NCI-H1930 (cell line): ENCODE measurements around the gene HCN2.

Experiments used
- DNase-seq, 2 experiments: peaks; one replicate each; lab custom pipeline; 2025; lab: John Stamatoyannopoulos, UW

Gene HCN2

GRCh38 chr19:604355-604754 lies 14.7 kb downstream of the HCN2 start:
- no peak for DNase-seq

DNA sequence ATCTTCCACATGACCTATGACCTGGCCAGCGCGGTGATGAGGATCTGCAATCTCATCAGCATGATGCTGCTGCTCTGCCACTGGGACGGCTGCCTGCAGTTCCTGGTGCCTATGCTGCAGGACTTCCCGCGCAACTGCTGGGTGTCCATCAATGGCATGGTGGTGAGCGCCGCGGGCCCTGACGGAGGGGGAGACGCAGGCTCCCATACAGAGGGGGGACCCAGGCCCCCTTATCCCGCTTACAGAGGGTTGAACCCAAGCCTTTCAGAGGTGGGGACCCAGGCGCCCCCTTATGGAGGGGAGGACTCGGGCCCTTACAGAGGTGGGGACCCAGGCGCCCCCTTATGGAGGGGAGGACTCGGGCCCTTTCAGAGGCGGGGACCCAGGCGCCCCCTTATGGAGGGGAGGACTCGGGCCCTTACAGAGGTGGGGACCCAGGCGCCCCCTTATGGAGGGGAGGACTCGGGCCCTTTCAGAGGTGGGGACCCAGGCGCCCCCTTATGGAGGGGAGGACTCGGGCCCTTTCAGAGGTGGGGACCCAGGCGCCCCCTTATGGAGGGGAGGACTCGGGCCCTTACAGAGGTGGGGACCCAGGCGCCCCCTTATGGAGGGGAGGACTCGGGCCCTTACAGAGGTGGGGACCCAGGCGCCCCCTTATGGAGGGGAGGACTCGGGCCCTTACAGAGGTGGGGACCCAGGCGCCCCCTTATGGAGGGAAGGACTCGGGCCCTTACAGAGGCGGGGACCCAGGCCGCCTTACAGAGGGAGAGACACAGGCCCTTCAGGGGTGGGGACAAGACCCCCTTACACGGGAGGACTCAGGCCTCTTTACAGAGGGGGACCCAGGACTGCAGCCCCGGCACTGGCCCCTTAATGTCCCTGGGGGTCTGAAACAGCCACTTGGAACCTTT lies 15.6 kb downstream of the HCN2 start:
- peak; percentile 66 to 84 for DNase-seq

GRCh38 chr19:607301-608154 lies 17.8 kb downstream of the HCN2 start:
- no peak for DNase-seq

DNA sequence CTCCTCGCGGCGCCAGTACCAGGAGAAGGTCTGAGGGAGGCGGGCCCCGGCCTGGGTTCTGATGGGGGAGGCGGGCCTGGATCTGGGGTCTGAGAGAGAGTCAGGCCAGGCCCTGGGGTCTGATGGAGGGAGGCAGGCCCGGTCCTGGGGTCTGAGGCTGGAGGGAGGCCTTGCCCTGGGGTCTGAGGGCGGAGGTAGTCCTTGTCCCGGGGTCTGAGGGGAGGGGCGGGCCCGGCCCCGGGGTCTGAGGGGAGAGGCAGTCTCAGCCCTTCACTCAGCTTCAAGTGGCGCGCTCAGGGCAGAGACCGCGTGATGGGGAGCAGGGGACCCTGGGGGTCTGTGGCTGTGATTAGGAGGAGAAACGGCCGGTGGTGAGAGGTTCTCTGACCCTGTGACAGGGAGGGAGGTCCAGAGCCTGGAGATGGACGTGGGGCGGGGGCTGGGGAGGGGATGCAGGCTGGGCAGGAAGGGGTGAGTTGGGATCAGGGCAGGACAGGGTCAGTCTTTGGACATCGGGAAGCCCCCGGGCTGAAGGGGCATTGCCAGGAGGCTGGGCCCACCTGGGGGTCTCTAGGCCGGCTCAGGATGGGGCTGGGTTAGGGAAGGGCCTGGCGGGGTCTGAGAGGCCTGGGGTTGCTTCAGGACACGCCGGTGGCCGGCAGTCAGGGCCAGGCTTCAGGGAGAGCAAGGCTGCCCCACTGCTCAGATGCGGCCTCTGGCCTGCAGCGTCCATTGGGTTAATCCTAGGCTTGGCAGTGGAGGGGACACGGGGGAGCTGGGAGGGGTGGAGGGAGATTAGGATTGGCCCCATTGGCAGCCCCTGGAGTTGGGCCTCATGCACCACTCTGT lies 18.7 kb downstream of the HCN2 start:
- no peak for DNase-seq

- no peak for DNase-seq
These were observed 19.3 kb downstream of the HCN2 start for GRCh38 chr19:609004-609346.

GRCh38 chr19:610071-610800 lies 20.6 kb downstream of the HCN2 start:
- no peak for DNase-seq

DNA sequence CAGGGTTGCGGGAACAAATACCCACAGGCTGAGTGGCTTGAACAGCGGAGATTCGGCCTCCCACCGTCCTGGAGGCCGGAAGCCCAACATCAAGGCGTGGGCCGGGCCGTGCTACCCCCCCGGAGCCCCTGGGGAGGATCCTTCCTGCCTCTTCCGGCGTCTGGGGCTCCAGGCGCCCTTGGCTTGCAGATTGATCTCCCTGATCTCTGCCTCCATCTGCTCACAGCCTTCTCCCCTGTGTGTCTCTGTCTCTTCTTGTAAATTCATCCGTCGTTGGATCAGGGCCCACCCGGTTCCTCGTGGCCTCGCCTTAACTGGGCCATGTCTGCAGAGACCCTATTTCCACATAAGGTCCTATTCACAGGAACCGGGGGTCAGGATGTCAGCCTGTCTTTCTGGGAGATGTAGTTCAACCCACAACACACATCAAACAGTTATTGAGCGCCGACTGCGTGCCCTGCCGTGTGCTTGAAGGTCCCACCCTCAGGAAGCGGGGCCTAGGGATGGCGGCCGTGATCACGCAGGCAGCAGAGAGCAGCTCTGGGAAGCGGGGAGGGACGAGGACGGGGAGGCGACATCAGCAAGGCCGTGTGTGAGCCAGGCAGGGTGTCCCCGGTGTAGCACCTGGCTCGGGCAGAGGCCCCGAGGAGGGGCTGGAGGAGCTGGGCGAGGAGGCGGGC lies 21.3 kb downstream of the HCN2 start:
- no peak for DNase-seq

DNA sequence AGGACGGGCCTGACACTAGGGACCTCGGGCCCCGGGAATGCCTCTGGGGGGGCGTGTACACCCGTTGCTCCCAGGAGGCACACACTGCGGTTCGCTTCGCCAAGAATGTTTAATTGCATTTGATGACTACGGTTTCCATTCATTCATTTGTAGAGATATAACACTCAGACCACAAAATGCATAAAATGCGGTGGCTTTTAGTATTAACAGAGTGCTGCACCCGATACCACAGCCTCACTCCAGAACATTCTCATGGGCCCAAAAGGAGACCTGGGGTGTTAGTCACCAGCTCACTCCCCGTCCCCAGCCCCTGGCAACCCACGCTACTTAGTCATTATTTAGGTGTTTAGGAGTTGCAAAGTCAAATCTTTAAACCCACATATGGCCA lies 21.8 kb downstream of the HCN2 start:
- DNase-seq = no peak

- DNase-seq = no peak
These were observed 23.3 kb downstream of the HCN2 start for GRCh38 chr19:612941-613340.

GRCh38 chr19:613732-614567 lies 24.3 kb downstream of the HCN2 start:
- DNase-seq = no peak

- no peak for DNase-seq
These were observed 25.9 kb downstream of the HCN2 start for GRCh38 chr19:615619-616018.

DNA sequence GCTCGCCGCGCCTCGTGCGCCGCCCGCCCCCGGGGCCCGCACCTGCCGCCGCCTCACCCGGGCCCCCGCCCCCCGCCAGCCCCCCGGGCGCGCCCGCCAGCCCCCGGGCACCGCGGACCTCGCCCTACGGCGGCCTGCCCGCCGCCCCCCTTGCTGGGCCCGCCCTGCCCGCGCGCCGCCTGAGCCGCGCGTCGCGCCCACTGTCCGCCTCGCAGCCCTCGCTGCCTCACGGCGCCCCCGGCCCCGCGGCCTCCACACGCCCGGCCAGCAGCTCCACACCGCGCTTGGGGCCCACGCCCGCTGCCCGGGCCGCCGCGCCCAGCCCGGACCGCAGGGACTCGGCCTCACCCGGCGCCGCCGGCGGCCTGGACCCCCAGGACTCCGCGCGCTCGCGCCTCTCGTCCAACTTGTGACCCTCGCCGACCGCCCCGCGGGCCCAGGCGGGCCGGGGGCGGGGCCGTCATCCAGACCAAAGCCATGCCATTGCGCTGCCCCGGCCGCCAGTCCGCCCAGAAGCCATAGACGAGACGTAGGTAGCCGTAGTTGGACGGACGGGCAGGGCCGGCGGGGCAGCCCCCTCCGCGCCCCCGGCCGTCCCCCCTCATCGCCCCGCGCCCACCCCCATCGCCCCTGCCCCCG lies 26.5 kb downstream of the HCN2 start:
- DNase-seq = no peak

- no peak for DNase-seq
These were observed 27.3 kb downstream of the HCN2 start for GRCh38 chr19:616747-617526.

DNA sequence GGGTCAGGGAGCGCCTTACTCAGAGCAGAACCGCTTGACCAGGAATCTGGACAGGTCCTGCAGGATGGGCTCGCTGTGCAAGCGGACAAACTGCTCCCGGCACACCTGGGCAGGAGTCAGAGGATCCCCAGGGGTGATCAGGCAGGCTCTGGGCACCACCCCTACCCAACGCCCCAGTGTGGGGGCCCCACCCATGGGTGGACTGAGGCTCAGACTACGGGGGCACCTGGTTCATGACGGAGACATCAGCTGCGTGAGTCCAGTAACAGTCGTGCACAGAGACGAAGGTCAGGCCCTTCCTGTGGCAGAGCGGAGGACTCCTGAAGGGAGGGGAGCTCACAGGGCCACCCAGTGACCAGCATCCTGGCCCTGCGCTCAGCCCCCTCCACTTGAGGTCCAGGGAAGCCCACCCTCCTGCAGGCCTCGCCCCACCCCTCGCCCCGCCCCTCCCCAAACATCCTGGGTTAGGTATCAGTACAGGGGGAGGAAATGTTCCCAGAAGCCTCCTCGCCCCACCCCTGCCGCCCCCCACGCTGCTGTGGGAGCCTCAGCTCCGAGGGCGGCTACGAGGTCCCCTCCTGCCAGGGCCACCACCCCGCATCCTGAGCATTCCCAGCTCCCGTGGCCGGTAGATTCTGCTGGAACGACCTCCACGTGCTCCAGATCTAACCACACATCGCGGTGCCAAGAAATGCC lies 28.0 kb downstream of the HCN2 start:
- DNase-seq = no peak

DNA sequence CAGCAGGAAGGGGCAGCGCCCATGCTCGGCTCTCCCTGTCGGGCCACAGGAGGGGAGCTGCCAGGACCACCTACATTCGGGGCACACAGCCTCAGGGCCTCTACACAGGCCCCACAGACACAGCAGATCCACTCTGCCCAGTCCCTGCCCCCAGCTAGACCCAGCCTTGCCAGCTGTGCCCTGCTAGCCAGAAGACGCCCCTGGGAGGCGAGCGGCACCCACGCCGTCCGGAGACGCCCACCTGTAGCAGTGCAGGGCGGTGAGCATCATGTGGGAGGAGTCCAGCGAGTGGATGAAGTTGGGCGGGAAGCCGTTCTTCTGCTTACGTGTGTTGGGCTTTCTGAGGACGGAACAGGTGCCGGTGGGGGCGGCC lies 28.6 kb downstream of the HCN2 start:
- DNase-seq = no peak

GRCh38 chr19:618674-619285 lies 29.1 kb downstream of the HCN2 start:
- DNase-seq = no peak

DNA sequence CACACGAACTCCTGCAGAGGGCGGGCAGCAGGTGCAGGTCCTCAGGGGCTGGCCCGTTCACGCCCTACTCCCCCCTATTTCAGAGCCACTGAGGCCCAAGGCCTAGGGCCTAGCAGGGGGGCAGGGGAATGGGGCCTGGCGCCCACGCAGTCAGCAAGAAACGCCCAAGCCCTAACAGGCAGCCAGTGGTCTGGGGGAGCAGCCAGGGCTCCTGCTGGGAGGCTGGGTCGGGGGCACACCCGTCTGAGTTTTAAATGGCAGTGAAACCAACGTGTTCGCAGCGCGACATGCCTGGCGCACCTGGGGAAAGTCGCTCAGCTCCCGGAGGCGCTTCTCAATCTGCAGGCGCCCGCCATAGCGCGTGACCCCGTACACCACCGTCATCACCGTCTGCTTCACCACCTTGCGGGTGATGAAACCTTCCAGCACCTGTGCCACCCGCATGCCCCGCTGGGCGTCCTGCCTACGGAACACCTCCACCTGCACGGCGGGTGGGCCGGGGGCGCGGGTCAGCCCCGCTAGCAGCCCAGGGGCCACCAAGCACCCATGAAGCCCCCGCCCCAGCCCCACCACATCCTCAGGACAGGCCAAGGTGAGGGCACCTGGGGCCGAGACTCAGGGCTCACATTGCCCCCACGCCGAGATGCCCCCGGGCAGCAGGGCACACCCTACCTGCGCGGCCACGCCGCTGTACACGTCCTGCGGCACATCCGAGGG lies 29.8 kb downstream of the HCN2 start:
- DNase-seq = no peak
